ENCODE results near the gene REXO1. TPM values are rescaled to one million over a fixed set of nuclear protein-coding genes. Genes with fewer than 3 reads are reported as not detected.
"Not testable (repeated sequence)": the region's sequence is repeated elsewhere in the genome, so short reads cannot be mapped to it uniquely, and the experiment has no call there.

Gene REXO1
- polyA plus RNA-seq, 1 experiment, result 11.0 TPM

GRCh38 chr19:1805401-1806183 lies 42.7 kb downstream of the REXO1 start:
- CTCF ChIA-PET, result interaction anchor here (1.3 to 2.2 kb wide), 2 partner anchors 9 to 21 kb away, joined by 4 to 8 read pairs; no protein-coding TSS in a partner anchor

DNA sequence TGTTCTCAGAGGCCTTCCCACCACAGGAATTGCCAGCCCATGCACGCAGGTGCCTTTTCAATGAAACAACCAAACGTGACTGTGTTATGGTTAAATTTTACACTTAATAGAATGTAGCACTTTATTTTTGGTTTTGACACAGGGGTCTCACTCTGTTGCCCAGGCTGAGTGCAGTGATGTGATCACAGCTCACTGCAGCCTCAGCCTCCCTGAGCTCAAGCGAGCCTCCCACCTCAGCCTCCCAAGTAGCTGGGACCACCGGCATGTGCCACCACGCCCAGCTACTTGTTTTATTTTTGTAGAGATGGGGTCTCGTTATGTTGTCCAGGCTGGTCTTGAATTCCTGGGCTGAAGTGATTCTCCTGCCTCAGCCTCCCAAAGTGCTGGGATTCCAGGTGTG lies 43.4 kb downstream of the REXO1 start:
- H3K36me3 ChIP-seq (ENCODE audit: control insufficient read depth, insufficient read depth, low read length), result peaks cover 6% of the 10 kb centered on the region
- TF ChIP-seq, protein P1, sequence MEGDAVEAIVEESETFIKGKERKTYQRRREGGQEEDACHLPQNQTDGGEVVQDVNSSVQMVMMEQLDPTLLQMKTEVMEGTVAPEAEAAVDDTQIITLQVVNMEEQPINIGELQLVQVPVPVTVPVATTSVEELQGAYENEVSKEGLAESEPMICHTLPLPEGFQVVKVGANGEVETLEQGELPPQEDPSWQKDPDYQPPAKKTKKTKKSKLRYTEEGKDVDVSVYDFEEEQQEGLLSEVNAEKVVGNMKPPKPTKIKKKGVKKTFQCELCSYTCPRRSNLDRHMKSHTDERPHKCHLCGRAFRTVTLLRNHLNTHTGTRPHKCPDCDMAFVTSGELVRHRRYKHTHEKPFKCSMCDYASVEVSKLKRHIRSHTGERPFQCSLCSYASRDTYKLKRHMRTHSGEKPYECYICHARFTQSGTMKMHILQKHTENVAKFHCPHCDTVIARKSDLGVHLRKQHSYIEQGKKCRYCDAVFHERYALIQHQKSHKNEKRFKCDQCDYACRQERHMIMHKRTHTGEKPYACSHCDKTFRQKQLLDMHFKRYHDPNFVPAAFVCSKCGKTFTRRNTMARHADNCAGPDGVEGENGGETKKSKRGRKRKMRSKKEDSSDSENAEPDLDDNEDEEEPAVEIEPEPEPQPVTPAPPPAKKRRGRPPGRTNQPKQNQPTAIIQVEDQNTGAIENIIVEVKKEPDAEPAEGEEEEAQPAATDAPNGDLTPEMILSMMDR (IDR thresholded peaks at IDR 0.05; ENCODE audit: insufficient read depth, low read depth, low read length), result no peak
- no peak for DNase-seq (ENCODE audit: low read depth)
- ChIA-PET CTCF (interaction anchor here (0.7 to 2.2 kb wide), 2 partner anchors 21 to 24 kb away, joined by 3 to 8 read pairs; no protein-coding TSS in a partner anchor), POLR2A (no interaction called here)
- H3K27me3 ChIP-seq (ENCODE audit: control insufficient read depth, insufficient read depth, low read length), result no peaks in the 10 kb centered on the region
- no peak overlapping the region for H3K4me3 ChIP-seq (ENCODE audit: low read depth, low read length)

More at GRCh38 chr19:1805401-1806183, 42.7 kb downstream of the REXO1 start:
- TF ChIP-seq, protein P1 (IDR thresholded peaks at IDR 0.05; ENCODE audit: insufficient read depth, low read depth, low read length), result no peak
- Histone ChIP-seq H3K4me3 (ENCODE audit: low read depth, low read length) (no peak overlapping the region), H3K27me3 (ENCODE audit: control insufficient read depth, insufficient read depth, low read length) (no peaks in the 10 kb centered on the region), H3K36me3 (ENCODE audit: control insufficient read depth, insufficient read depth, low read length) (peaks cover 4% of the 10 kb centered on the region; the same call in 1 of the 2 replicates)
- POLR2A ChIA-PET, result no interaction called here
- no peak for DNase-seq (ENCODE audit: low read depth)

- H3K4me3 ChIP-seq (ENCODE audit: low read depth, low read length), result no peak overlapping the region
- TF ChIP-seq, protein P1 (IDR thresholded peaks at IDR 0.05; ENCODE audit: insufficient read depth, low read depth, low read length), result no peak
- H3K36me3 ChIP-seq (ENCODE audit: control insufficient read depth, insufficient read depth, low read length), result peaks cover 4% of the 10 kb centered on the region
- ChIA-PET CTCF (interaction anchor here (0.6 to 0.8 kb wide), 2 partner anchors 129 to 340 kb away, joined by 3 to 5 read pairs; no protein-coding TSS in a partner anchor), POLR2A (no interaction called here)
- H3K27me3 ChIP-seq (ENCODE audit: control insufficient read depth, insufficient read depth, low read length), result no peaks in the 10 kb centered on the region
- DNase-seq (ENCODE audit: low read depth), result no peak
Measured at GRCh38 chr19:1799695-1800342, 48.5 kb downstream of the REXO1 start.

DNA sequence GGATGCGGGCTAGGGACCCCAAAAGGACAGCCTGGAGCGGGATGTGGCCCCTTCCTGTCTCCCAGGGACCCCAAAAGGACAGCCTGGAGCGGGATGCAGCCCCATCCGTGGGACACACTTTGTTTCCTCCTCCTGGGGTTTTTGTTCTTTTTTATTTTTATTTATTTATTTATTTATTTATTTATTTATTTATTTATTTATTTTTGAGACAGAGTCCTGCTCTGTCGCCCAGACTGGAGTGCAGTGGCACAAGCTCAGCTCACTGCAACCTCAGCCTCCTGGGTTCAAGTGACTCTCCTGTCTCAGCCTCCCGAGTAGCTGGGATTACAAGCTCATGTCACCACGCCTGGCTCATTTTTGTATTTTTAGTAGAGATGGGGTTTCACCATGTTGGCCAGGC lies 51.0 kb downstream of the REXO1 start:
- DNase-seq (ENCODE audit: low read depth); H3K36me3 ChIP-seq (ENCODE audit: control insufficient read depth, insufficient read depth, low read length); H3K27me3 ChIP-seq (ENCODE audit: control insufficient read depth, insufficient read depth, low read length); POLR2A ChIA-PET; H3K4me3 ChIP-seq (ENCODE audit: low read depth, low read length): not testable (repeated sequence)
- CTCF ChIA-PET, result interaction anchor here (0.9 to 6.6 kb wide), 11 partner anchors 9 to 250 kb away, joined by 3 to 81 read pairs (median 4); partner anchors contain the start of gene UQCR11

GRCh38 chr19:1796395-1797142 lies 51.7 kb downstream of the REXO1 start:
- no peak for DNase-seq (ENCODE audit: low read depth)
- ChIA-PET POLR2A (no interaction called here), CTCF (interaction anchor here (0.6 to 6.6 kb wide), 18 partner anchors 8 to 253 kb away, joined by 3 to 81 read pairs (median 4); partner anchors contain the start of gene UQCR11)
- H3K36me3 ChIP-seq (ENCODE audit: control insufficient read depth, insufficient read depth, low read length), result peaks cover 4% of the 10 kb centered on the region
- TF ChIP-seq, protein P1 (IDR thresholded peaks at IDR 0.05; ENCODE audit: insufficient read depth, low read depth, low read length), result no peak
- no peaks in the 10 kb centered on the region for H3K27me3 ChIP-seq (ENCODE audit: control insufficient read depth, insufficient read depth, low read length)
- no peak overlapping the region for H3K4me3 ChIP-seq (ENCODE audit: low read depth, low read length)

Measured in BJ (cell line).